Activated T-cell treated with anti-CD3 and anti-CD28 coated beads, Interleukin-2, amount 50 U/mL, for 72 hours (primary cell): ENCODE measurements around the gene NOX5. TPM values are rescaled to one million over a fixed set of nuclear protein-coding genes. Genes with fewer than 3 reads are reported as not detected.

Source experiments
- ATAC-seq, 2 donors: fragments of 150-1000 bp; cut with Tn5 transposase; replicated peaks in 1 of 2; 2 replicates each; pipeline ENCODE4 v1.10.0; 2021; ENCODE audit warnings: moderate library complexity in 2 of 2, mild to moderate bottlenecking in 1 of 2
- DNase-seq, 2 donors: peaks; one replicate each; pipeline ENCODE4 v3.0.0; 2021 to 2022; ENCODE audit warnings: mixed read lengths in 1 of 2
- H3K27ac Mint-ChIP-seq: one replicate; pipeline ENCODE4 v1.8.0; 2022; ENCODE audit warnings: mild to moderate bottlenecking, moderate library complexity, mixed read lengths
- H3K27me3 Mint-ChIP-seq: one replicate; pipeline ENCODE4 v1.8.0; 2022; ENCODE audit warnings: low read depth, mixed read lengths
- H3K36me3 Mint-ChIP-seq, 2 donors: one replicate each; pipeline ENCODE4 v1.8.0; 2022; ENCODE audit warnings: mixed read lengths in 2 of 2, mild to moderate bottlenecking in 1 of 2; ENCODE audit not compliant: insufficient read depth in 2 of 2
- H3K4me1 Mint-ChIP-seq: one replicate; pipeline ENCODE4 v1.8.0; 2022; ENCODE audit warnings: low read depth, mixed read lengths
- H3K4me3 Mint-ChIP-seq, 2 donors: one replicate each; pipeline ENCODE4 v1.8.0; 2022; ENCODE audit warnings: mild to moderate bottlenecking in 2 of 2, mixed read lengths in 2 of 2, moderate library complexity in 2 of 2
- H3K9me3 Mint-ChIP-seq, 2 donors: one replicate each; pipeline ENCODE4 v1.8.0; 2022; ENCODE audit warnings: mixed read lengths in 2 of 2
- total RNA-seq, 2 donors: library from RNA; stranded (reverse); gene quantifications; one replicate each; pipeline ENCODE4 v1.2.3, GENCODE V29; 2022

The NOX5 gene
- total RNA-seq, 2 donors from 2014 or later: not detected

DNA sequence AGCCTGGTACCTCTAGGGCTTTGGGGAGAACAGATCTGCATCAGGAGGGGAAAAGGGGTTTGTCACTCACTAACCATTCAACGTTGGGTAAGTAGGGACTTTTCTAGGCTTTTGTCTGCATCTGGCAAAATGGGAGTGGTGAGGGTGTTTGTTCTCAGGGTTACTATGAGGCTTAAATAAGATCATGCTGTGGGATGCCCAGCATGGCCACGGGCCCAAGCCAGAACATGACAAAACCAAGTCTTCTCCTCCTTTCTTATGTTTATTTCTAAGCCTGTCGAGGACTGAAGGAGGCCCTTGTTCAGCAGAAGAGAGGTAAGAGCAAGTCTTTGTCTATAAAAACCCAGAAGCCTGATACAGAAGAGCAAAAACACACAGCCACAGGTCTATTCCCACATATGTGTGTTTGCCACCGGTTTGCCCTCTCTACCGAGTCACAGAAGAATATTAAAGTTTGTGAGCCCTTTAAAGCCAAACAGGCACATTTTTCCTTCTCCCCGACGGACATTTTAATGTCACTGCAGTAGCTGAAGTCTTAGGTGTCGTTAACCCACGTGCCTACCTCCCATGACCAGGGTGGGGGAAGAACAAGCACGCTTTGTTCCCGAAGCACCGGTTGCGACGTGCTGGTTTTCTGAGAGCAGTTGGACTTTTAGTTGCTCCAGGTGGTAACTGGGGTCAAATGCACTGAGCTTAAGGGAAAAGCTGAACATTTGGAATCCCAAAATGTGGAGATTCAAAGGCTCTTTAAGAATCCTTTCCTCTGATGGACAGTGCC, 72.1 kb downstream of the NOX5 start:
- H3K27me3 Mint-ChIP-seq: peaks cover 60% of the 10 kb centered on the region
- H3K36me3 Mint-ChIP-seq: no peaks in the 10 kb centered on the region
- no peak overlapping the region for H3K4me3 Mint-ChIP-seq
- DNase-seq (no peak), ATAC-seq (no peak)
- H3K9me3 Mint-ChIP-seq: no peaks in the 10 kb centered on the region
- H3K27ac Mint-ChIP-seq: no peak overlapping the region
- H3K4me1 Mint-ChIP-seq: peaks cover 9% of the 10 kb centered on the region

DNA sequence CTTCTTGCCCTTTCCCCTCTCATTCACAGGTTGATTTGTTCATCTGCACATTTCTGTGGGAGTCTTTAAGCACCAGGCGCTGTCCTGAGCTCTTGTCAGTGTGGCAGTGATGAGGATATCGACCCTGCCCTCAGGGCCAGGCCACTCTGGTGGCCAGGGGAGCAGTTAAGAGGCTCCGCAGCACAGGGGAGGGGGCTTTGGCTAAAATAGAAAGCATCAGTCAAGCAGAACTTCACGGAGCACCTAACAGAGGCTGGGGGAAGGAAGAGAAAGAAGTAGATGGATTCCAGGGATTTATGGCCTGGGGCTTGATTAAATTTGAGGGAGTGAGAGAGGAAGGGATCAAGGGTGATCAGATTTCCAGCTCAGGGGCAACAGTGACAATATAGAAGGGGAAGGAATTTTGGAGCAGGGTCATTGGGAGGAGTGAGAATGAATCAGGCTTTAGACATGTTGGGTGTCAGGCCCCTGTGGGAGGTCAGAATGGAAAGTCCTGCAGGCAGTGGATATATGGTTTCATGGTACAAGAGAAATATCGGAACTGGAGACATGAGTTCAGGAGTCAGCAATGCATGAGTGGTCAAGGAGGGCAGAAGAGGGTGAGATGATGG, 73.0 kb downstream of the NOX5 start:
- Mint-ChIP-seq H3K9me3 (no peaks in the 10 kb centered on the region), H3K4me3 (no peak overlapping the region), H3K36me3 (no peaks in the 10 kb centered on the region), H3K27ac (no peak overlapping the region), H3K4me1 (peaks cover 6% of the 10 kb centered on the region), H3K27me3 (peaks cover 60% of the 10 kb centered on the region)
- ATAC-seq (no peak), DNase-seq (no peak)

DNA sequence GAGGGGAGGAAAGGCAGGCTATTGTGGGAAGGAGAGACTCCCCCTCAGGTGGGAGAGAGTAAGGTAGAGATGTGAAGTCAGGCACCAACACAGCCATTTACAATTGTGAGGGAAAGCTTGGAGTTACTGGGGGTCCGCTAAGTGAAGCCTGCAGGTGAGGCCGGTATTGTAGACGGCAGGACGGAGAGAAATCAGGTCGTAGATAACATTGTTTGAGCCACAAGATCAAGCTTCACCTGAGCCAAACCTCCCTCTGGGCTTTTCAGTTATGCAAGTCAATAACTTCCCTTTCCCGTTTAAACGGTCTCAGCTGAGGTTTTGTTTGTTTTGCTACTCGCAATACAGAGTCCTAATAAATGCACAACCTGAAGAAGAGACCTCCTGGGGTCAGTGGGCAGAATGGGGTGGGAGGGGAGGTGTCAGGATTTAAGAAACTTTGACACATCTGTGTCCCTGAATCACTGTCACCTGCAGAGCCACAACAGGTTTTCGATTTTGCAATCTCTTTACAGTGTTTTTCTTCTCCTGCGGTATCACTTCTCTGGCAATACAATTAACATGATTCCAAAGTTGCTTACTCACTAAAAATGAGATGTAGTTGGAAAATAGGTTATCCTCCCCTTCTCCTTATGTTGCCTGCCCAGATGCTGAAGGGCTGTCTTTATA, 73.9 kb downstream of the NOX5 start:
- Mint-ChIP-seq H3K27me3 (peaks cover 60% of the 10 kb centered on the region), H3K36me3 (no peaks in the 10 kb centered on the region), H3K4me3 (no peak overlapping the region), H3K4me1 (no peaks in the 10 kb centered on the region), H3K27ac (no peak overlapping the region), H3K9me3 (no peaks in the 10 kb centered on the region)
- DNase-seq: no peak
- ATAC-seq: no peak

DNA sequence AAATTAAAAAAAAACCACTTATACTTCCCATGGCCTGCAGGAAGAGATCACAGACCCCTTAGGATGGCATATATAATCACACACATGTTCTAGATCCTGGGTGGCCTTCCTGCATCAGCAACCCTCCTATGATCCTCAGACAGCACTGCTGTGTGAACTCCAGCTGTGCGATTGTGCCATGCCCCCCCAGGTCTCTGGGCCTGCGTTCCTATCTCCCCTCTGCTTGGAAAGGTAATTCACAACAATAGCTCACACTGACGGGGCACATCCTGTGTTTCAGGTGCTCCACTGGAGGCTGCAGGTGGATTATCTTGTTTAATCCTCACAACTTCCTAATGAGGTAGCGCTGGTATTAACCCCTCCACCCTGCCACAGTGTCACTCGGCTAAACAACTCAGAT, 74.8 kb downstream of the NOX5 start:
- Mint-ChIP-seq H3K27me3 (peaks cover 60% of the 10 kb centered on the region), H3K9me3 (no peaks in the 10 kb centered on the region), H3K4me3 (no peak overlapping the region), H3K27ac (no peak overlapping the region), H3K4me1 (no peaks in the 10 kb centered on the region), H3K36me3 (no peaks in the 10 kb centered on the region)
- DNase-seq (no peak), ATAC-seq (no peak)

DNA sequence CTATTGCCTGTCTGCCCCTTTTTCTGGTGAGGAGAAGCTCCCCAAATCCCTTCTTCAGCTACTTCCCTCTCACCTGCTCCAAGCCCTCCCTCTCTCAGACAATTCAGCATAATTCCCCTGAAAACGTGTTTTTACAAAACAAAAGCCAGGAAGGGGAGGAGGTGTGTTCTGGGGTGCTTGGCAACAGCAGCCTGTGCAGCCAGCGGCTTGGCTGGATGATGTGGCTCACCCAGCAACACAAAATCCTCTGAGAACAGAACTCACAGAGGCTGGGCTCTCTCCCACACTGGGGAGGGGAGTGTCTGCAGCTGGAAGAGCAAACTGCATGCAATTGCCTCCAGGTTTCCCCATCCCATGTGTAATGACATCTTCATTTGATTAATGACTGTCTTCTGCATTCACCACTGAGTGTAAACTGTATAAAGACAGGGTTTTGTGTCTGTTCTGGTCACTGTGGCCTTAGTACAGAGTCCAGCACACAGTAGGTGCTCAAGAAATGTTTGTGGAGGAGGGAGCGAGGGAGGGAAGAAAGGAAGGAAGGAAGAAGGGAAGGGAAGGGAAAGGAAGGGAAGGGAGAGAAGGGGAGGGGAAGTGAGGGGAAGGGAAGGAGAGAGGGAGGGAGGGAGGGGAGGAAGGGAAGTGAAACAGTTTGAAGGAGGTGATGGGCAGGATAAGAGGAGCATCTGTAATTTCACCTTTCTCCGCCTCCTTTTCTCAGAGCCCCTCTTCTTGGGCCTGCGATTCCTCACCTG, 75.9 kb downstream of the NOX5 start:
- Mint-ChIP-seq H3K27me3 (peaks cover 51% of the 10 kb centered on the region), H3K4me3 (no peak overlapping the region), H3K36me3 (no peaks in the 10 kb centered on the region), H3K27ac (no peak overlapping the region), H3K9me3 (no peaks in the 10 kb centered on the region), H3K4me1 (no peaks in the 10 kb centered on the region)
- no peak for ATAC-seq
- no peak for DNase-seq

DNA sequence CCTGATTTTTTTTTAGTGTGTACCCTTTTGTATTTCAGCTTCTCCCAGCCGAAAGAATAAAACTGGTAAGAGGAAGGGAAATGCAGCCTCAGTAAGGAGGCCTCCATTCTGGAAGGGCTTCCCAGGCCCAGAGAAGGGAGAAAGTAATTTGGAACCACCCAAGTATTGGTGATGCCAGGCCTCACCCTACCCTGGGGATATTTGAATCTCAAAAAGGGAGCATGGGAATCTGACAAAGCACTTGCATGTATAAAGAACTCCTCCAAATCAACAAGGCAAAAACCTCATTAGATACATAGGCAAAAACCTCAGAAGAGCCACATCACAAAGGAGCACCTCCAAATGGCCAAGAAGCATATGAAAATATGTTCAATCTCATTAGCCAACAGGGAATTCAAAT, 77.2 kb downstream of the NOX5 start:
- no peak overlapping the region for H3K27ac Mint-ChIP-seq
- H3K4me3 Mint-ChIP-seq: no peak overlapping the region
- H3K36me3 Mint-ChIP-seq: no peaks in the 10 kb centered on the region
- ATAC-seq (no peak), DNase-seq (no peak)
- peaks cover 44% of the 10 kb centered on the region for H3K27me3 Mint-ChIP-seq
- no peaks in the 10 kb centered on the region for H3K9me3 Mint-ChIP-seq
- H3K4me1 Mint-ChIP-seq: no peaks in the 10 kb centered on the region

DNA sequence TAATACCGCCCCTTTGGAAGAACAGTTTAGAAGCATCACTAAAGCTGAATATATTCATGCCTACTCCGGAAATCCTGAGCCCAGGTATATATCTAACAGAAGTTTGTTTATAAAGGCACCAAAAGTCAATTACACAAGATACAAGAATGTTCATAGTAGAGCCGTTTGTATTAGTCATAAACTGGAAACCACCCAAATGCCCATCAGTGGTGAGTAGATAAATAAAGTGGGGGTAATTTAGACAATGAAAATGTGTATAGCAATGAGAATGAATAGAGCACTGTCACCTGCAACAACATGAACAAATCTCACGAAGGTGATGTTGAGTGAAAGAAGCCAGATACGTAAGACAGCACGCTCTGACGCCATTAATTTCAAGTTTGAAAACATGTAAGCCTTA, 77.7 kb downstream of the NOX5 start:
- H3K4me1 Mint-ChIP-seq: no peaks in the 10 kb centered on the region
- no peaks in the 10 kb centered on the region for H3K36me3 Mint-ChIP-seq
- DNase-seq (no peak), ATAC-seq (no peak)
- no peak overlapping the region for H3K4me3 Mint-ChIP-seq
- H3K27ac Mint-ChIP-seq: no peak overlapping the region
- H3K27me3 Mint-ChIP-seq: peaks cover 39% of the 10 kb centered on the region
- H3K9me3 Mint-ChIP-seq: no peaks in the 10 kb centered on the region

DNA sequence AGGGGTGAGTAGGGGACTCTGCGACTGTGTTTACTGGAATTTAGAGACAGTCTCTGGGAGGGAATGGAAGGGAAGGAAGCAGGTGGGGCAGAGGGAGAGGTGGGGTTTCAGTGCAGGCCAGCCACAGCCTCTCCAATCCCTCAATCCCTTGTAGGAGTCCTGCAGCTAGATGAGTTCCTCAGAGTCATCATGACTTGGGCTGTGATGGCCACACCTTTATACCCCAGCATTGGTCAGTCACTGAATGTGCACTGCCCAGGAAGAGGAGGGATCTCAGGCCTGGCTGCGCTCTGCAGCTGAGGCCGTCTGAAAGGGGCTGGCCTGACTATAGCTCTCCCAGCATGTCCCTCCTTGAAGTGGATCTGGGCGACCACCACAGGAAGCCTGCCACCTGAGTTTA, 78.6 kb downstream of the NOX5 start:
- no peak for ATAC-seq
- Mint-ChIP-seq H3K36me3 (no peaks in the 10 kb centered on the region), H3K9me3 (no peaks in the 10 kb centered on the region), H3K4me3 (no peak overlapping the region), H3K27ac (no peak overlapping the region), H3K4me1 (no peaks in the 10 kb centered on the region), H3K27me3 (peaks cover 29% of the 10 kb centered on the region)
- no peak for DNase-seq

DNA sequence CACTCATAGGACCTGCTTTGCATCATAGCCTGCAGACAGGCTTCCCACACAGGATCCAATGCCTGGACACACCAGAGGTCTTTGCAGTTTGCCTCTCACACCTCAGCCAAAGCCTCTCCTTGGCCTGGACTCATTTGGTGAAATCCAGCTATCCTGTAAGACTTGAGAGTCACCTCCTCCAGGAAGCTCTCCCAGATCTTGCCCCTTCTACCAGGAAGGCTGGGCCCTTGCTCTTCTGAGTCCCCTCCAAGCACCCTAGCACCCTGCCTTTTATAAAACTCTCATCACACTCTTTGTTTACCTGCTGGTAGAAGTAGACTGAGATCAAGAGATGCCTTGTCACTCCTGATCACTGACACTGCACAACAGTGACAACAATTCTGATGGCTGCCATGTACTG, 79.1 kb downstream of the NOX5 start:
- Mint-ChIP-seq H3K4me1 (no peaks in the 10 kb centered on the region), H3K36me3 (no peaks in the 10 kb centered on the region), H3K4me3 (no peak overlapping the region), H3K27me3 (peaks cover 25% of the 10 kb centered on the region), H3K9me3 (no peaks in the 10 kb centered on the region), H3K27ac (no peak overlapping the region)
- ATAC-seq (no peak), DNase-seq (no peak)

DNA sequence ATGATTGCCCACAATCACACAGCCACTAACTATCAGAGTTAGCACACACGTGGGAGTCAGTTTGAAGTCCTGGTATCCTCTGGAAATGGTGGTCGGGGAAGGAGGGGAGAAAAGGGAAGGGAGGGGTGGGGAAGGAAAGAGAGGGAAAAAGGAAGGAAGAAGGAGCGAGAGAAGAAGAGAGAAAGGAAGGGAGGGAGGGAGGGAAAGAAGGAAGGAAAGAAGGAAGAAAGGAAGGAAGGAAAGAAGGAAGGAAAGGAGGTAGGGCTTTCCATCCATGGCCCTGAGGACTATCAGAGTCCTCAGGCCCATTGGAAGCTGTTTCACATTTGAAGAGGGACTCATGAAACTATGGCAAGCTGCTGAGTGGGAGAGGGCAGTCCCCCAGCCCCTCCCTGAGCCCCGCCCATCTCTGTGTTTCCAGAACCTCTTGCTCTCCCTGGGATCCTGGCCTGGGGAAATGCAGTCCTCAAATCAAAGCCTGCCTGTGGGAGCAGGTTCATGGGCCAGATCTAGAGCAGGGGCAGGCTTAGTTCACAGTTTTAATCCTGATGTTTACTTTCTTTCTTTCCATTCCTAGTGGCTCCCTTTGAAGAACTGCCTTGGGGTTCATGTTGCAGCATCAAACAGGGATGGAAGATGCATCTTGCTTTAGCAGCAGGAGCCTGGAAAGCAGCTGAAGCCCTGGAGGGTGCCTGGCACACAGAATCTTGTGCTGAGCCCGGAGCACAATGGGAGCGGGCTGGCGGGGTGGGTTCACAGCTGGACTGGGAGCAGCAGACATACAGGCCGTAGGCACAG, 79.8 kb downstream of the NOX5 start:
- ATAC-seq: no peak
- no peak for DNase-seq
- H3K4me1 Mint-ChIP-seq: no peaks in the 10 kb centered on the region
- no peaks in the 10 kb centered on the region for H3K36me3 Mint-ChIP-seq
- H3K27me3 Mint-ChIP-seq: peaks cover 18% of the 10 kb centered on the region
- no peaks in the 10 kb centered on the region for H3K9me3 Mint-ChIP-seq
- H3K27ac Mint-ChIP-seq: no peak overlapping the region
- no peak overlapping the region for H3K4me3 Mint-ChIP-seq

DNA sequence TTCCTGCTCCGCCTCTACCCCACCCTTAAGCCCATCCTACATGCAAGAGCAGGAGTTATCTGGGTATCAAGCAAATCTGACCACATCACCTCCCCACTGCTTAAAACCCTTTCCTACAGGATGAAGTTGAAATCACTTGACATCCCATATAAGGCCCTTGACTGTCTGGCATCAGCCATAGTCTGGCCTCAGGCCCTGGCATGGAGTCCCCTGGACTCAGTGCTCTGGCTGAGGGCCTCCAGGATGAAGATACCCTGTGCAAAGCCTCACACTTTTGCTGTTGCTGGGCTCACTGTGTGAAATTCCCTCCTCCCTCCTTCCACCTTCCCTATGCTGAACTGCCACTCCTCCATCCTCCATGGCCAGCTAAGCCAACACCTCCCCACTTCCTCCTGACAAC, 80.8 kb downstream of the NOX5 start:
- Mint-ChIP-seq H3K36me3 (no peaks in the 10 kb centered on the region), H3K4me3 (no peak overlapping the region), H3K9me3 (no peaks in the 10 kb centered on the region), H3K4me1 (no peaks in the 10 kb centered on the region), H3K27ac (no peak overlapping the region), H3K27me3 (peaks cover 10% of the 10 kb centered on the region)
- DNase-seq (no peak), ATAC-seq (no peak)

DNA sequence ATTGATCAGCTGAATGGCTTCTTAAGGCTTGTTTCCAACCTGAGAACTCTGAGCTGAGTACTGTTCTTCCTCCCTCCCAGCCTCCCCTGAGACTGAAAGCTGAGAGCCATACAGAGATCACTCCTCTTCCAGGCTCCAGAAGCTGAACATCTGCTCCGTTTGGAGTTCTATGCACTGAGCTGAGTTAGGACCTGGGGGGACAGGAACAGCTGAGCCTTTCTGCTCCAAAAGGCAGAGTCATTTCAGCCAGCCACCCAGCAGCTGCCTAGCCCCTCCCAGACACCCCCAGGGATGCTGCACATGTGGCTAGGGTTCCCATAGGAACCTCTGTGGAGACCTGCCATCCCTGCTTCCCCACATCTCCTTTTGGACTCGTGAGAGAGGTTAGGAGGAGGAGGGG, 81.7 kb downstream of the NOX5 start:
- ATAC-seq: no peak
- H3K27ac Mint-ChIP-seq: no peak overlapping the region

More for the DNA sequence above, 81.7 kb downstream of the NOX5 start:
- Mint-ChIP-seq H3K9me3 (no peaks in the 10 kb centered on the region), H3K4me3 (no peak overlapping the region), H3K27me3 (peaks cover 7% of the 10 kb centered on the region), H3K36me3 (no peaks in the 10 kb centered on the region), H3K4me1 (no peaks in the 10 kb centered on the region)
- no peak for DNase-seq
